WTC11 (cell line): ENCODE results near the gene TMEM256.

Experiments
- TF ChIP-seq, protein P1 (sequence below): fragments of 200-600 bp; IDR thresholded peaks from 2 replicates; pipeline ENCODE4 v1.8.0; 2022; ENCODE audit warnings: antibody characterized with exemption
- TF ChIP-seq, protein P2 (sequence below): sonication (generic); formaldehyde crosslinking; IDR thresholded peaks from 2 replicates; pipeline ENCODE4 v1.8.0; 2023; ENCODE audit warnings: missing genetic modification reagents, mild to moderate bottlenecking, borderline replicate concordance
- TF ChIP-seq, protein P3 (sequence below): sonication (generic); formaldehyde crosslinking; IDR thresholded peaks from 2 replicates; pipeline ENCODE4 v1.8.1; 2023; ENCODE audit warnings: mild to moderate bottlenecking, missing genetic modification reagents, moderate library complexity

DNA sequence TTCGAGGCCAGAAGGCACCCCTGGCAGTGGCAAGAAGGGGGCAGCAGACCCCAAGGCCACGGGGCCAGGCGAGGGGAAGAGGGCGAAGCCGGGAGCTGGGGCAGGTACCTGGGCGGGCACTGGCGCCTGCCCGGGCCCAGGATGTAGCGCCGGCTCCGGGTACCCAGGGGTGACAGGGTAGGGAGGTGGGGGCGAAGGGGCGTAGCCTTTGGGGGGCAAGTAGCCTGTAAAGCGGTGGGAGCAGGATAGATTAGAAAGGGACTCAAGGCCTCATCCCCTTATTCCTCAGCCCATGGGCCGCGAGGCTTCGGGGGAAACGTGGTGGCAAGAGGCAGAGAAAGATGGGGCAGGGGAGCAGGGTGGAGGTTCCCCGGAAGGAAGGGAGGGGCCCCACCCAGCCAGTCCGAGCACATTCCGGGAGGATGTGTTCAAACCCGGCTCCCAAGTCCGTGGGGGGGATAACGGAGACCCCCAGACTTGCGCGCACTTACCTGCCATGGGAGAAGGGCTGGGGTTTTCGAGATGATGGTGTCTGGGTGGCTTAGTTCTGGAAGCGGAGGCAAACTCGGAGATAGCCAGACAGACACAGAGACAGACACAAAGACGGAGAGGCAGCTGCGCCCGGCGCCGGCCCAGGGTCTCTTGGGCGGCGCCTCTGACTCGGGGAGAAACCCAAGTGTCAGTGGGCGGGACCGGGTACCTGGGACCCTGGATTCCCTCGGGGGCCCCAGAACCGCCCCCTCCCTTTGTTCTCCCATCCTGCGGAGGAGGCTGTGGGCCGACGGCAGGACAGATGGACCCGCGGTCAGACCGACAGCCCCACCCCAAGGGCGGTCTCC lies 10.1 kb downstream of the TMEM256 start:
- TF ChIP-seq, protein P1, sequence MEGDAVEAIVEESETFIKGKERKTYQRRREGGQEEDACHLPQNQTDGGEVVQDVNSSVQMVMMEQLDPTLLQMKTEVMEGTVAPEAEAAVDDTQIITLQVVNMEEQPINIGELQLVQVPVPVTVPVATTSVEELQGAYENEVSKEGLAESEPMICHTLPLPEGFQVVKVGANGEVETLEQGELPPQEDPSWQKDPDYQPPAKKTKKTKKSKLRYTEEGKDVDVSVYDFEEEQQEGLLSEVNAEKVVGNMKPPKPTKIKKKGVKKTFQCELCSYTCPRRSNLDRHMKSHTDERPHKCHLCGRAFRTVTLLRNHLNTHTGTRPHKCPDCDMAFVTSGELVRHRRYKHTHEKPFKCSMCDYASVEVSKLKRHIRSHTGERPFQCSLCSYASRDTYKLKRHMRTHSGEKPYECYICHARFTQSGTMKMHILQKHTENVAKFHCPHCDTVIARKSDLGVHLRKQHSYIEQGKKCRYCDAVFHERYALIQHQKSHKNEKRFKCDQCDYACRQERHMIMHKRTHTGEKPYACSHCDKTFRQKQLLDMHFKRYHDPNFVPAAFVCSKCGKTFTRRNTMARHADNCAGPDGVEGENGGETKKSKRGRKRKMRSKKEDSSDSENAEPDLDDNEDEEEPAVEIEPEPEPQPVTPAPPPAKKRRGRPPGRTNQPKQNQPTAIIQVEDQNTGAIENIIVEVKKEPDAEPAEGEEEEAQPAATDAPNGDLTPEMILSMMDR = no peak
- TF ChIP-seq, protein P2, sequence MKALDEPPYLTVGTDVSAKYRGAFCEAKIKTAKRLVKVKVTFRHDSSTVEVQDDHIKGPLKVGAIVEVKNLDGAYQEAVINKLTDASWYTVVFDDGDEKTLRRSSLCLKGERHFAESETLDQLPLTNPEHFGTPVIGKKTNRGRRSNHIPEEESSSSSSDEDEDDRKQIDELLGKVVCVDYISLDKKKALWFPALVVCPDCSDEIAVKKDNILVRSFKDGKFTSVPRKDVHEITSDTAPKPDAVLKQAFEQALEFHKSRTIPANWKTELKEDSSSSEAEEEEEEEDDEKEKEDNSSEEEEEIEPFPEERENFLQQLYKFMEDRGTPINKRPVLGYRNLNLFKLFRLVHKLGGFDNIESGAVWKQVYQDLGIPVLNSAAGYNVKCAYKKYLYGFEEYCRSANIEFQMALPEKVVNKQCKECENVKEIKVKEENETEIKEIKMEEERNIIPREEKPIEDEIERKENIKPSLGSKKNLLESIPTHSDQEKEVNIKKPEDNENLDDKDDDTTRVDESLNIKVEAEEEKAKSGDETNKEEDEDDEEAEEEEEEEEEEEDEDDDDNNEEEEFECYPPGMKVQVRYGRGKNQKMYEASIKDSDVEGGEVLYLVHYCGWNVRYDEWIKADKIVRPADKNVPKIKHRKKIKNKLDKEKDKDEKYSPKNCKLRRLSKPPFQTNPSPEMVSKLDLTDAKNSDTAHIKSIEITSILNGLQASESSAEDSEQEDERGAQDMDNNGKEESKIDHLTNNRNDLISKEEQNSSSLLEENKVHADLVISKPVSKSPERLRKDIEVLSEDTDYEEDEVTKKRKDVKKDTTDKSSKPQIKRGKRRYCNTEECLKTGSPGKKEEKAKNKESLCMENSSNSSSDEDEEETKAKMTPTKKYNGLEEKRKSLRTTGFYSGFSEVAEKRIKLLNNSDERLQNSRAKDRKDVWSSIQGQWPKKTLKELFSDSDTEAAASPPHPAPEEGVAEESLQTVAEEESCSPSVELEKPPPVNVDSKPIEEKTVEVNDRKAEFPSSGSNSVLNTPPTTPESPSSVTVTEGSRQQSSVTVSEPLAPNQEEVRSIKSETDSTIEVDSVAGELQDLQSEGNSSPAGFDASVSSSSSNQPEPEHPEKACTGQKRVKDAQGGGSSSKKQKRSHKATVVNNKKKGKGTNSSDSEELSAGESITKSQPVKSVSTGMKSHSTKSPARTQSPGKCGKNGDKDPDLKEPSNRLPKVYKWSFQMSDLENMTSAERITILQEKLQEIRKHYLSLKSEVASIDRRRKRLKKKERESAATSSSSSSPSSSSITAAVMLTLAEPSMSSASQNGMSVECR (CRISPR knock-in tag) = 0 out of 2 replicates have a peak, but pooled peaks have one; percentile 55
- TF ChIP-seq, protein P3, sequence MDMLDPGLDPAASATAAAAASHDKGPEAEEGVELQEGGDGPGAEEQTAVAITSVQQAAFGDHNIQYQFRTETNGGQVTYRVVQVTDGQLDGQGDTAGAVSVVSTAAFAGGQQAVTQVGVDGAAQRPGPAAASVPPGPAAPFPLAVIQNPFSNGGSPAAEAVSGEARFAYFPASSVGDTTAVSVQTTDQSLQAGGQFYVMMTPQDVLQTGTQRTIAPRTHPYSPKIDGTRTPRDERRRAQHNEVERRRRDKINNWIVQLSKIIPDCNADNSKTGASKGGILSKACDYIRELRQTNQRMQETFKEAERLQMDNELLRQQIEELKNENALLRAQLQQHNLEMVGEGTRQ (CRISPR knock-in tag) = no peak
